ENCODE data around the gene SLC48A1. TPM values are rescaled to one million over a fixed set of nuclear protein-coding genes. Genes with fewer than 3 reads are reported as not detected.

Gene SLC48A1
- 10 to 100 TPM; 18.9 to 35.4 (median 25.4) TPM for total RNA-seq

GRCh38 chr12:47773062-47773857, at the start of gene SLC48A1:
SLC48A1 (plus strand) TSS chr12:47773238; CDS start chr12:47773305, 67 bp downstream.
- WGBS, 2 donors = 0 to 1% methylated on average over 1 to 23 of the region's 106 CpGs
- no peaks in the 10 kb centered on the region for H3K36me3 ChIP-seq
- DNase-seq = no peak
- peak in 2 of 4 donors; percentile 57 to 73 for TF ChIP-seq POLR2A (IDR thresholded peaks at IDR 0.05)
- peak in 4 of 6 experiments; percentile 4 to 51 (median 24) for TF ChIP-seq CTCF (IDR thresholded peaks at IDR 0.05)
- peak within 1 kb of the TSS; percentile 78 to 93 (median 90) for H3K27ac ChIP-seq
- intact Hi-C loops (cut with DNase I) = no loop called here
- peaks cover 47 to 85% (median 53%) of the 10 kb centered on the region in 3 donors for H3K4me1 ChIP-seq
- no peaks in the 10 kb centered on the region for H3K9me3 ChIP-seq
- peak within 1 kb of the TSS; percentile 57 to 98 (median 96) for H3K4me3 ChIP-seq
- no peaks in the 10 kb centered on the region for H3K27me3 ChIP-seq

- no peak for TF ChIP-seq CTCF (IDR thresholded peaks at IDR 0.05)
- TF ChIP-seq POLR2A (IDR thresholded peaks at IDR 0.05) = no peak
- Histone ChIP-seq H3K36me3 (peaks cover 0 to 17% (median 0%) of the 10 kb centered on the region in 3 donors), H3K9me3 (no peaks in the 10 kb centered on the region), H3K27ac (peak within 1 kb of the TSS; percentile 68 to 81 (median 74)), H3K4me3 (peak within 1 kb of the TSS in 3 of 4 donors; percentile 21 to 40 (median 38)), H3K4me1 (peaks cover 6 to 92% (median 22%) of the 10 kb centered on the region in 3 donors), H3K27me3 (no peaks in the 10 kb centered on the region)
- intact Hi-C loops (cut with DNase I) = loop anchor here (10.0 kb wide), 1 partner anchor 230 kb away; no protein-coding TSS in a partner anchor
- WGBS, 2 donors = 78% methylated on average over 2 to 3 of the region's 8 CpGs
- no peak for DNase-seq
Measured at GRCh38 chr12:47725091-47725772, 47.8 kb upstream of the SLC48A1 start, which contains the start of gene ENDOU. ENDOU (minus strand) TSS chr12:47725490; CDS start chr12:47725413, 77 bp downstream.

GRCh38 chr12:47725893-47726292, 47.1 kb upstream of the SLC48A1 start:
- WGBS, 2 donors = 36 to 39% methylated on average over 5 of the region's 5 CpGs
- no peaks in the 10 kb centered on the region for H3K9me3 ChIP-seq
- peaks cover 0 to 11% (median 0%) of the 10 kb centered on the region in 3 donors for H3K36me3 ChIP-seq
- peaks cover 6 to 94% (median 24%) of the 10 kb centered on the region in 3 donors for H3K4me1 ChIP-seq
- no peak for TF ChIP-seq CTCF (IDR thresholded peaks at IDR 0.05)
- TF ChIP-seq POLR2A (IDR thresholded peaks at IDR 0.05) = no peak
- intact Hi-C loops (cut with DNase I) = loop anchor here (10.0 kb wide), 1 partner anchor 229 kb away; no protein-coding TSS in a partner anchor
- peak overlapping the region in 1 of 4 donors; percentile 38 for H3K4me3 ChIP-seq
- H3K27ac ChIP-seq = peak overlapping the region; percentile 65 to 81 (median 68)
- no peak for DNase-seq
- no peaks in the 10 kb centered on the region for H3K27me3 ChIP-seq

GRCh38 chr12:47729233-47729632, 43.8 kb upstream of the SLC48A1 start:
- 49 to 66% methylated on average over 3 of the region's 3 CpGs for WGBS, 2 donors
- Histone ChIP-seq H3K36me3 (no peaks in the 10 kb centered on the region), H3K27me3 (no peaks in the 10 kb centered on the region), H3K27ac (no peak overlapping the region), H3K9me3 (no peaks in the 10 kb centered on the region), H3K4me3 (no peak overlapping the region), H3K4me1 (peaks cover 0 to 87% (median 18%) of the 10 kb centered on the region in 3 donors)
- intact Hi-C loops (cut with DNase I) = loop anchor here (10.0 kb wide), 1 partner anchor 226 kb away; no protein-coding TSS in a partner anchor
- TF ChIP-seq POLR2A (IDR thresholded peaks at IDR 0.05) = no peak
- no peak for TF ChIP-seq CTCF (IDR thresholded peaks at IDR 0.05)
- no peak for DNase-seq
